GM12878 (cell line): ENCODE results near the gene MOGAT1. TPM values are rescaled to one million over a fixed set of nuclear protein-coding genes. Genes with fewer than 3 reads are reported as not detected.

Experiments
- ATAC-seq: fragments of 200-7000 bp; cut with Tn5 transposase; 3 replicates; pipeline ENCODE4 v1.9.1; 2020; ENCODE audit warnings: mild to moderate bottlenecking, moderate library complexity
- BruUV-seq: library from RNA; stranded (reverse); fragments of 400-500 nt; replicated peaks from 2 replicates; lab custom pipeline; 2021; lab: Mats Ljungman, UMichigan
- CTCF ChIA-PET: fragments of 300-600 bp; sonication (Branson Sonifier 250); formaldehyde crosslinking; extraction: SDS; loops from one replicate; lab custom pipeline; 2021; ENCODE audit warnings: inconsistent platforms; lab: Yijun Ruan, JAX
- POLR2A ChIA-PET: fragments of 350-600 bp; formaldehyde crosslinking; extraction: SDS; loops from one replicate; lab custom pipeline; 2021; ENCODE audit warnings: inconsistent platforms; lab: Charles Lee
- RAD21 ChIA-PET: fragments of 300-600 bp; sonication (Branson Sonifier 250); formaldehyde crosslinking; loops from one replicate; lab custom pipeline; 2023; ENCODE audit warnings: antibody characterized with exemption; ENCODE audit not compliant: unreplicated experiment; lab: Charles Lee
- SMC1A ChIA-PET: fragments of 300-600 bp; sonication (Branson Sonifier 250); formaldehyde crosslinking; loops from one replicate; lab custom pipeline; 2023; ENCODE audit not compliant: unreplicated experiment, uncharacterized antibody; lab: Charles Lee
- DNase-seq: peaks from one replicate; pipeline ENCODE4 v3.0.0-alpha.2; 2011; ENCODE audit warnings: low read depth, low spot score
- FAIRE-seq: peaks from 3 replicates; lab custom pipeline; 2011; peaks lifted over from hg19 to GRCh38; lab: Jason Lieb, UNC
- H2AFZ ChIP-seq: 2 replicates; pipeline ENCODE4 v1.6.0; 2011; ENCODE audit warnings: low read depth, low read length, control low read depth; ENCODE audit not compliant: control insufficient read depth
- H3K27ac ChIP-seq: 2 replicates; pipeline ENCODE4 v1.5.1; 2011; ENCODE audit warnings: control low read depth; ENCODE audit not compliant: control insufficient read depth, insufficient read depth
- H3K27me3 ChIP-seq, 2 experiments: replicated peaks in 1 of 2; 2 replicates each; pipeline versions ENCODE4 v1.6.0 to v1.6.1; 2011; ENCODE audit warnings: low read length in 1 of 2; ENCODE audit not compliant: control insufficient read depth in 2 of 2, insufficient read depth in 2 of 2
- H3K36me3 ChIP-seq, 2 experiments: 2 replicates each; pipeline ENCODE4 v1.5.1; 2011; ENCODE audit warnings: low read length in 1 of 2; ENCODE audit not compliant: control insufficient read depth in 2 of 2, insufficient read depth in 2 of 2
- H3K4me1 ChIP-seq: 2 replicates; pipeline ENCODE4 v1.6.1; 2011; ENCODE audit warnings: mild to moderate bottlenecking, low read length, moderate library complexity, mixed read lengths; ENCODE audit not compliant: control insufficient read depth, insufficient read depth
- H3K4me2 ChIP-seq: 2 replicates; pipeline ENCODE4 v1.6.0; 2011; ENCODE audit warnings: control low read depth; ENCODE audit not compliant: control insufficient read depth, insufficient read depth
- H3K4me3 ChIP-seq: fragments of 200-600 bp; sonication (generic); 2 replicates; pipeline ENCODE4 v1.5.1; 2016
- H3K79me2 ChIP-seq: 2 replicates; pipeline ENCODE4 v1.6.0; 2011; ENCODE audit warnings: low read length; ENCODE audit not compliant: control insufficient read depth, insufficient read depth
- H3K9ac ChIP-seq: 2 replicates; pipeline ENCODE4 v1.8.0; 2011; ENCODE audit warnings: low read length, control low read depth, mixed read lengths; ENCODE audit not compliant: control insufficient read depth, insufficient read depth
- H3K9me3 ChIP-seq: replicated peaks from 3 replicates; pipeline ENCODE4 v1.5.1; 2011; ENCODE audit warnings: mild to moderate bottlenecking, low read length; ENCODE audit not compliant: control insufficient read depth, insufficient read depth
- H4K20me1 ChIP-seq: 2 replicates; pipeline ENCODE4 v1.6.0; 2011; ENCODE audit not compliant: control insufficient read depth, insufficient read depth
- ASH2L ChIP-seq: fragments of 300-600, 200-600 bp; sonication (generic); IDR thresholded peaks from 2 replicates; pipeline ENCODE4 v1.6.1; 2017; ENCODE audit warnings: low read depth, mild to moderate bottlenecking, borderline replicate concordance
- CEBPZ ChIP-seq: fragments of 150-350 bp; IDR thresholded peaks from 2 replicates; pipeline ENCODE4 v1.6.1; 2016; ENCODE audit warnings: low read depth, low read length
- ETV6 ChIP-seq, 2 experiments: fragments of 450-650 bp in 1 of 2; IDR thresholded peaks in 1 of 2; conservative IDR thresholded peaks in 1 of 2; 2 replicates each; pipeline ENCODE4 v1.6.1; 2014; ENCODE audit warnings: antibody characterized with exemption in 1 of 2, borderline replicate concordance in 1 of 2, low read depth in 1 of 2, mild to moderate bottlenecking in 1 of 2, moderate library complexity in 1 of 2
- HDAC2 ChIP-seq: fragments of 200-600 bp; sonication (generic); IDR thresholded peaks from 2 replicates; pipeline ENCODE4 v1.6.1; 2017
- LARP7 ChIP-seq: fragments of 450-650 bp; IDR thresholded peaks from 2 replicates; pipeline ENCODE4 v1.6.1; 2017; ENCODE audit warnings: mild to moderate bottlenecking
- MTA3 ChIP-seq: IDR thresholded peaks from 2 replicates; pipeline ENCODE4 v1.6.1; 2012; ENCODE audit warnings: low read length, inconsistent platforms, borderline replicate concordance
- NFIC ChIP-seq: IDR thresholded peaks from 2 replicates; pipeline ENCODE4 v1.6.1; 2012; ENCODE audit warnings: low read depth, mild to moderate bottlenecking, inconsistent platforms, low read length, moderate library complexity
- NKRF ChIP-seq: fragments of 450-650 bp; conservative IDR thresholded peaks from 2 replicates; pipeline ENCODE4 v1.6.1; 2017; ENCODE audit warnings: mild to moderate bottlenecking, moderate library complexity
- TARDBP ChIP-seq: IDR thresholded peaks from 2 replicates; pipeline ENCODE4 v1.6.1; 2016; ENCODE audit warnings: borderline replicate concordance
- ZNF622 ChIP-seq: fragments of 450-650 bp; IDR thresholded peaks from 2 replicates; pipeline ENCODE4 v1.6.1; 2017; ENCODE audit warnings: mild to moderate bottlenecking, inconsistent platforms
- whole genome bisulfite sequencing: methylation state at CpG from one replicate; pipeline ENCODE4 v1.1.6; 2016; ENCODE audit warnings: low lambda C conversion rate; ENCODE audit not compliant: insufficient replicate concordance, insufficient coverage; ENCODE audit errors: missing lambda C conversion rate; 5-methylcytosine and 5-hydroxymethylcytosine counted together
- in situ Hi-C: fragments of 300-500 bp; cut with MboI; formaldehyde crosslinking; loops from 9 replicates; pipeline ENCODE4 v1.14.3; 2018; ENCODE audit warnings: mixed read lengths
- intact Hi-C: fragments of 100-400 bp; cut with micrococcal nuclease; formaldehyde crosslinking; loops from one replicate; pipeline ENCODE4 v1.14.2; 2022; ENCODE audit not compliant: unreplicated experiment
- polyA plus RNA-seq, 11 experiments: library from polyadenylated mRNA; depleted of rRNA in 4 of 11; unstranded in 6 of 11; stranded (reverse) in 5 of 11; fragments of >200 nt; fragmentation: Nextera tagmentation in 4 of 11; fragmentation: Illumina TruSeq in 1 of 11; extraction: Ambion mirVana in 4 of 11; extraction: Trizol in 1 of 11; gene quantifications; 1 replicate in 1 of 11; 2 replicates in 10 of 11; pipeline versions ENCODE4 v1.2.1 to v1.2.3, GENCODE V29; 2011 to 2016; ENCODE audit warnings: inconsistent platforms in 2 of 11, missing spikeins in 2 of 11, low read depth in 1 of 11
- total RNA-seq, 4 experiments: library from RNA; depleted of rRNA in 3 of 4; stranded (reverse); fragments of >200 nt in 3 of 4; fragmentation: Illumina TruSeq in 1 of 4; extraction: Trizol in 1 of 4; gene quantifications; 2 replicates each; pipeline versions ENCODE4 v1.2.1 to v1.2.3, GENCODE V29; 2013 to 2021
- TF ChIP-seq, protein P1 (sequence below): fragments of 450-650 bp; formaldehyde crosslinking; IDR thresholded peaks from 2 replicates; pipeline ENCODE4 v1.4.0; 2022; ENCODE audit warnings: mild to moderate bottlenecking, moderate library complexity
- TF ChIP-seq, protein P2 (sequence below): IDR thresholded peaks from 2 replicates; pipeline ENCODE4 v1.6.1; 2011; ENCODE audit warnings: borderline replicate concordance, low read depth, mild to moderate bottlenecking, moderate library complexity, low read length; ENCODE audit not compliant: insufficient read depth, poor library complexity, severe bottlenecking

The MOGAT1 gene
- total and polyA plus RNA-seq, 10 of the 15 experiments (the other 5 are each of a cell fraction or from before 2014, with no cell fraction given) = not detected

GRCh38 chr2:222752746-222753145 lies 81.3 kb downstream of the MOGAT1 start:
- H2AFZ ChIP-seq = no peak overlapping the region
- no peak for DNase-seq
- in situ Hi-C loops (no loop called here), intact Hi-C loops (no loop called here)
- ChIA-PET SMC1A (interaction anchor here (1.3 kb wide), 1 partner anchor 45 kb away, joined by 4 read pairs; no protein-coding TSS in a partner anchor), RAD21 (no interaction called here), CTCF (interaction anchor here (0.8 to 1.1 kb wide), 4 partner anchors 11 to 46 kb away, joined by 3 to 4 read pairs (median 3); no protein-coding TSS in a partner anchor), POLR2A (interaction anchor here (1.0 to 1.1 kb wide), 2 partner anchors 18 to 22 kb away, joined by 3 to 4 read pairs; no protein-coding TSS in a partner anchor)
- H3K4me2 ChIP-seq = no peak overlapping the region
- BruUV-seq = no TSS peak
- no peaks in the 10 kb centered on the region for H3K79me2 ChIP-seq
- no peak overlapping the region for H3K4me3 ChIP-seq
- ATAC-seq = no peak
- H3K9ac ChIP-seq = no peak overlapping the region
- no peaks in the 10 kb centered on the region for H3K27me3 ChIP-seq
- no peak for FAIRE-seq
- H3K36me3 ChIP-seq = no peaks in the 10 kb centered on the region
- no peaks in the 10 kb centered on the region for H3K9me3 ChIP-seq
- no peaks in the 10 kb centered on the region for H3K4me1 ChIP-seq
- no peak overlapping the region for H3K27ac ChIP-seq
- no peaks in the 10 kb centered on the region for H4K20me1 ChIP-seq
- WGBS = 95% methylated on average over 5 of the region's 5 CpGs
- no peak for TF ChIP-seq ASH2L
- no peak for TF ChIP-seq MTA3
- no peak for TF ChIP-seq CEBPZ
- TF ChIP-seq NFIC = no peak
- TF ChIP-seq NKRF = no peak
- TF ChIP-seq TARDBP = no peak
- no peak for TF ChIP-seq LARP7
- TF ChIP-seq, protein P1, sequence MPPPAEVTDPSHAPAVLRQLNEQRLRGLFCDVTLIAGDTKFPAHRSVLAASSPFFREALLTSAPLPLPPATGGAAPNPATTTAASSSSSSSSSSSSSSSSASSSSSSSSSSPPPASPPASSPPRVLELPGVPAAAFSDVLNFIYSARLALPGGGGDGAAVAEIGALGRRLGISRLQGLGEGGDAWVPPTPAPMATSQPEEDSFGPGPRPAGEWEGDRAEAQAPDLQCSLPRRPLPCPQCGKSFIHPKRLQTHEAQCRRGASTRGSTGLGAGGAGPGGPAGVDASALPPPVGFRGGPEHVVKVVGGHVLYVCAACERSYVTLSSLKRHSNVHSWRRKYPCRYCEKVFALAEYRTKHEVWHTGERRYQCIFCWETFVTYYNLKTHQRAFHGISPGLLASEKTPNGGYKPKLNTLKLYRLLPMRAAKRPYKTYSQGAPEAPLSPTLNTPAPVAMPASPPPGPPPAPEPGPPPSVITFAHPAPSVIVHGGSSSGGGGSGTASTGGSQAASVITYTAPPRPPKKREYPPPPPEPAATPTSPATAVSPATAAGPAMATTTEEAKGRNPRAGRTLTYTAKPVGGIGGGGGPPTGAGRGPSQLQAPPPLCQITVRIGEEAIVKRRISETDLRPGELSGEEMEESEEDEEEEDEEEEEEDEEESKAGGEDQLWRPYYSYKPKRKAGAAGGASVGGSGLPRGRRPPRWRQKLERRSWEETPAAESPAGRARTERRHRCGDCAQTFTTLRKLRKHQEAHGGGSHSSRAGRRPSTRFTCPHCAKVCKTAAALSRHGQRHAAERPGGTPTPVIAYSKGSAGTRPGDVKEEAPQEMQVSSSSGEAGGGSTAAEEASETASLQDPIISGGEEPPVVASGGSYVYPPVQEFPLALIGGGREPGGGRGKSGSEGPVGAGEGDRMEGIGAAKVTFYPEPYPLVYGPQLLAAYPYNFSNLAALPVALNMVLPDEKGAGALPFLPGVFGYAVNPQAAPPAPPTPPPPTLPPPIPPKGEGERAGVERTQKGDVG = no peak
- TF ChIP-seq ZNF622 = no peak
- TF ChIP-seq ETV6 (conservative IDR thresholded peaks at IDR 0.05 in 1 of 2, IDR thresholded peaks at IDR 0.05 in 1 of 2; ENCODE audit: borderline replicate concordance in 1 of 2, low read depth in 1 of 2) = no peak
- TF ChIP-seq HDAC2 = no peak
- TF ChIP-seq, protein P2, sequence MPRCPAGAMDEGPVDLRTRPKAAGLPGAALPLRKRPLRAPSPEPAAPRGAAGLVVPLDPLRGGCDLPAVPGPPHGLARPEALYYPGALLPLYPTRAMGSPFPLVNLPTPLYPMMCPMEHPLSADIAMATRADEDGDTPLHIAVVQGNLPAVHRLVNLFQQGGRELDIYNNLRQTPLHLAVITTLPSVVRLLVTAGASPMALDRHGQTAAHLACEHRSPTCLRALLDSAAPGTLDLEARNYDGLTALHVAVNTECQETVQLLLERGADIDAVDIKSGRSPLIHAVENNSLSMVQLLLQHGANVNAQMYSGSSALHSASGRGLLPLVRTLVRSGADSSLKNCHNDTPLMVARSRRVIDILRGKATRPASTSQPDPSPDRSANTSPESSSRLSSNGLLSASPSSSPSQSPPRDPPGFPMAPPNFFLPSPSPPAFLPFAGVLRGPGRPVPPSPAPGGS = no peak
